NCI-H524 treated with DMSO at 0.1 percent for 48 hours (cell line): Measurements from ENCODE around the gene ATF4.

Experiments
- DNase-seq: peaks from one replicate; lab custom pipeline; 2025; lab: John Stamatoyannopoulos, UW

Gene ATF4

DNA sequence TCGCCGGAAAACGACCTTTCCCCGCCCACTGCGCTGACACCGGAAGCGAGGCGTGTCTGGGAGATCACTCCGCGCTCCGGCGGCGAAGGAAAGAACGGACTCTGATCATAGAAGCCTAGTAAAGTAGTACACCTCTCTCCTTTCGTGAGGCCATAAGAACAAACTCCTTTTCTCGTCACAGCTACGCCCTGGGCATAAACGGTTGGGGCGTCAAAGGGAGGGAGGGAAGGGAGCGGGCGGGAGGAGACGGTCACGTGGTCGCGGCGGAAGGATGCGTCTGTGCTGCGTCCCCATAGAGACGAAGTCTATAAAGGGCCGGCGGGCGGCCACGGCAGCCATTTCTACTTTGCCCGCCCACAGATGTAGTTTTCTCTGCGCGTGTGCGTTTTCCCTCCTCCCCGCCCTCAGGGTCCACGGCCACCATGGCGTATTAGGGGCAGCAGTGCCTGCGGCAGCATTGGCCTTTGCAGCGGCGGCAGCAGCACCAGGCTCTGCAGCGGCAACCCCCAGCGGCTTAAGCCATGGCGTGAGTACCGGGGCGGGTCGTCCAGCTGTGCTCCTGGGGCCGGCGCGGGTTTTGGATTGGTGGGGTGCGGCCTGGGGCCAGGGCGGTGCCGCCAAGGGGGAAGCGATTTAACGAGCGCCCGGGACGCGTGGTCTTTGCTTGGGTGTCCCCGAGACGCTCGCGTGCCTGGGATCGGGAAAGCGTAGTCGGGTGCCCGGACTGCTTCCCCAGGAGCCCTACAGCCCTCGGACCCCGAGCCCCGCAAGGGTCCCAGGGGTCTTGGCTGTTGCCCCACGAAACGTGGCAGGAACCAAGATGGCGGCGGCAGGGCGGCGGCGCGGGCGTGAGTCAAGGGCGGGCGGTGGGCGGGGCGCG, at the start of gene ATF4:
ATF4 (plus strand) TSS at position 337 of the 880 bp plus-strand sequence. CDS start 884 bp downstream, outside the sequence.
- no peak for DNase-seq

- no peak for DNase-seq
These were observed 48.8 kb upstream of the ATF4 start for GRCh38 chr22:39471381-39472141.

GRCh38 chr22:39472570-39473556, 47.5 kb upstream of the ATF4 start:
- no peak for DNase-seq

DNA sequence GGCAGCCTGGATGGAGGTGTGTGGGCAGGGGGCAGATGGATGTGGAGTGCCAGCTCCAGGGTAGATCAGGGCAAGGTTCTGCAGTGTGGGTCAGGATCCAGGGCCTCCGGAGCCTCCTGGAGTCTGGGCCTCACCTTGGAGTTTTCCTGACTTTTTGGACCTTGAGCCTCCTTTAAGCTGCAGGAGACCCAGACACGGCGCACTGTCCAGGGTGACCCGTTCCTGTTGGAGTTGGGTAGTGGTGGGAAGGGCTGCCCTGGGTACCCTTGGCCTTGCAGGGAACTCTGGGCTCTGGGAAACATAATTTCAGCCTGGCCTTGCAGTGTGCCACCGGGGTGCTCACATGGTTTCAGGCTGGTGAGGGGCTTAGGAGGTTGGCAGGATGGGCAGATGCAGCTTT, 46.5 kb upstream of the ATF4 start:
- no peak for DNase-seq

- DNase-seq = no peak
These were observed 45.8 kb upstream of the ATF4 start for GRCh38 chr22:39474351-39475111.

GRCh38 chr22:39475337-39475736, 45.0 kb upstream of the ATF4 start:
- DNase-seq = no peak

DNA sequence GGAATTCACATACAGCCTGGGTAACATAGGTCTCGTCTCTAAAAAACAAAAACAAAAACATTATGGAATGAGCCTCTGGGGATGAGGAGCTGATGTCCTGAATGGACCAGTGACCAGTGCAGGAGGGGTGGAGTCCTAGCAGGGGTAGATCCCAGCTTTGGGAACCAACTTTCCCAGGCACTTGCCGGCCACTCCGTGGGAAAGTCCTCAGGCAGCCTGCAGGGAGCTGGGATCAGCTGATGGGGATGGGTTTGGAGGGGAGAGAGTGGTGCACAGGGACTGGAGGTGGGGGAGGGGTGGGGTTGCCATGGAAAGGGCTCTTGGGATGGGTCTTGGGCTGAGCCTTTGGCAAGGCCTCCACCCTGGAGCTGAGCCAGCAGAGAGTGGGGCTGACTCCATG, 44.5 kb upstream of the ATF4 start:
- no peak for DNase-seq

DNA sequence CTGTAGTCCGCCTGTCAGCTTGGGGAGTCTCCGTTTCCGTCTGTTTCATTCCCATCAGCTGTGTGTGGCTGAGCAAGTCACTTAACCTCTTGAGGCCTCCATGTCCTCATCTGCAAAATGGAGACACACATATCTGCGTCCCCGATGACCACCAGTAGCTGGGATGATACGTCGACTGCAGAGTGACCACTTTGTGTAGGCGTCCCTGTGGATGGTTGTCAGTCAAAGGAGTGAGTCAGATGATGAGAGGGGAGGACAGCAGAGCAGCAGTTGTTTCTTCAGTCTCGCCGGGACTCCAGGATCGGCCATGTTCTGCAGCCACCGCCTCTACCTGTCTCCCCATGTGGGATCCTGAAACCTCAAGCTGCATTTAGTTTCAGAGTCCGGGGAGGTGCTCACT, 43.7 kb upstream of the ATF4 start:
- DNase-seq = no peak

- DNase-seq = no peak
These were observed 42.8 kb upstream of the ATF4 start for GRCh38 chr22:39477542-39477941.

DNA sequence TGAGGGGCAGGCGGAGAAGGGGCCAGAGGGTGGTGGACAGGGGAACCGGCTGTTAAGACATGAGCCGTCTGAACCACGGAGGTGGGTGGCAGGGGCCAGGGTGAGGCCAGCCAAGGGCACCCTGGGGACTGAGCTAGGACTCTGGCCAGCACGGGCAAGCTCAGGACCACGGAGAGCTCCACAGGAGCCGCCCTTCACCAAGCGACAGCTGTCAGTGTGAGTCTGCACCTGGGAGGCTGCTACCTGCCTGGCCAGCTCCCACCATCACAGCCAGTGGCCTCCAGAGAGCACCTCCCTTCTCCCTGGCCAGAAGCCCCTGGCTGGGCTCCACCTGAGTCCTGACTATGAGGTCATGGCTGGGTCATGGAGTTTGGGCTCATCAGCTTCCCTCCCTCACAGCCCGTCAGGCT, 41.9 kb upstream of the ATF4 start:
- DNase-seq = no peak

DNA sequence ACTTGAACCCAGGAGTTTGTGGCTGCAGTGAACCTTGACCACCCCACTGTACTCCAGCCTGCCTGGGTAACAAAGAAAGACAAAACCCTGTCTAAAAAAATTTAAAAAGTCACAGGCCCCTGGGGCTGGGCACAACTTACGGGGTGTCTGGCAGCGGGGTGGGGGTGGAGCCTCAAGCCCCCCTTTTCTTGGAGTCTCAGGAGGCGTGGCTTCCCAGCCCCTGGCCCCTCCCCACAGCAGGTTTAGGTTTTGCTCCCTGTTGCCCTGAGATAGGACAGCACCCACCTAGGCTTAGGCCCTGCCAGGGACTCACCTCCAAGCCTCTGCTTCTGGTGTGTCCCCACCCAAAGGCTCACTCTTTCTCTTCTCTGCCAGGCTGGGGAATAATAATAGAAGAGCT, 41.1 kb upstream of the ATF4 start:
- no peak for DNase-seq

DNA sequence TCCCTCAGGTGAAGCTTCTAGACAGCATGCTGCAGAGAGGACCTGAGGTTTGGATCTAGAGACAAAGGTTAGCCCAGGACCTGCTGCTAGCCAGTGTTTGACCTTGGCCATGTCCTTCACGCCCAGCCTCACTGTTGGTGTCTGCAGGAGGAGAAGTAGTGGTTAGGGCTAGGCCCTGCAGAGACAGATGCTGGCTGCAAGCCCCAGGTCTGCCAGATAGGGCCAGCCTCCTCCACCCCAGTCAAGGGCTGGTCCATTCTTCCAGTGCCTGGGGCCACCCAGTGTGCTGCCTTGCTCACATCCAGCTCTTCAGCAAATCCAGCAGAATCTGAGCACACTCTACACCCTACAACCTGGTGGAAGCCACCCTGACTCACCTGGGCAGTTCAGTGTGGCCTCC, 39.8 kb upstream of the ATF4 start:
- DNase-seq = no peak

- no peak for DNase-seq
These were observed 39.3 kb upstream of the ATF4 start for GRCh38 chr22:39481054-39481453.

- DNase-seq = no peak
These were observed 38.8 kb upstream of the ATF4 start for GRCh38 chr22:39481595-39481994.

DNA sequence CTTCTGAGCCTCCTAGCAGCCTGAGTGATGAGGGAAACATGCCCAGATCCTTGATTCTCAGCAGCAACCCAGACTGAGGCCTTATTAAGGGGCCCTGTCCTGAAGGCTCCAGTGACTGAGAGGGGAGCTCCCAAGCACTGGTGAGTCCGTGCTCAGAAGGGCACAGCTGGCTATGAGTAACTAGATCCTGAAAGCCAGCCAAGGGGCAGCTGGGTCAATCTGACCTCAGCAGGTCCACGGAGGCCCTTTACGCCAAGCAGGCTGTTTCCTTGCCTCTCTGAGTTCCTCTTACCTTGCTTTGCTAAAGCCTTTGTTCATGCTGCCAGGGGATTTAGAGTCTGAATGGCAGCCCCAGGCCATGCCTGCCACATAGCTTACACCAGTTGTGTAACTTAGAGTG, 37.6 kb upstream of the ATF4 start:
- DNase-seq = no peak

DNA sequence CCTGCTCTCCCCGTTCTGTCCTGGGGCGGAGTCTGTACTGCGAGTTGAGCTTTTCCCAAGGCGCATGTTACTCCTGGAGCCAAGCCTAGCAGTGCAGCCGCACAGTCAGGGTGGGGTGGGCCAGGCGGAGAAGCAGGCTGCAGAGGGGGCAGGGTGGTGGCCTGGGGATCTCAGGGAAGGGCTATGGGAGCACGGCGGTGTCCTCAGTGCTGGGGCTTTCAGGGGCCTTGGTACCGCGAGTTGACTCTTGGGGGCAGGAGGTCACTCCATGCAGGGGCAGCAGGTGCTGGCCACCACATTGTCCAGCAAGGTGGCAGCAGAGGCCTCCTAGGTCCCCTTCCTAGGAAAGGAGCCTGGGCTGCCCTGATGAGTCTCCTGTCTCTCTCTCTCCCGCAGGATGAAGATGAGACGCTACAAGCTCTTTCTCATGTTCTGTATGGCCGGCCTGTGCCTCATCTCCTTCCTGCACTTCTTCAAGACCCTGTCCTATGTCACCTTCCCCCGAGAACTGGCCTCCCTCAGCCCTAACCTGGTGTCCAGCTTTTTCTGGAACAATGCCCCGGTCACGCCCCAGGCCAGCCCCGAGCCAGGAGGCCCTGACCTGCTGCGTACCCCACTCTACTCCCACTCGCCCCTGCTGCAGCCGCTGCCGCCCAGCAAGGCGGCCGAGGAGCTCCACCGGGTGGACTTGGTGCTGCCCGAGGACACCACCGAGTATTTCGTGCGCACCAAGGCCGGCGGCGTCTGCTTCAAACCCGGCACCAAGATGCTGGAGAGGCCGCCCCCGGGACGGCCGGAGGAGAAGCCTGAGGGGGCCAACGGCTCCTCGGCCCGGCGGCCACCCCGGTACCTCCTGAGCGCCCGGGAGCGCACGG, 33.2 kb upstream of the ATF4 start:
- DNase-seq = no peak

- DNase-seq = no peak
These were observed 32.4 kb upstream of the ATF4 start for GRCh38 chr22:39487826-39488520.

DNA sequence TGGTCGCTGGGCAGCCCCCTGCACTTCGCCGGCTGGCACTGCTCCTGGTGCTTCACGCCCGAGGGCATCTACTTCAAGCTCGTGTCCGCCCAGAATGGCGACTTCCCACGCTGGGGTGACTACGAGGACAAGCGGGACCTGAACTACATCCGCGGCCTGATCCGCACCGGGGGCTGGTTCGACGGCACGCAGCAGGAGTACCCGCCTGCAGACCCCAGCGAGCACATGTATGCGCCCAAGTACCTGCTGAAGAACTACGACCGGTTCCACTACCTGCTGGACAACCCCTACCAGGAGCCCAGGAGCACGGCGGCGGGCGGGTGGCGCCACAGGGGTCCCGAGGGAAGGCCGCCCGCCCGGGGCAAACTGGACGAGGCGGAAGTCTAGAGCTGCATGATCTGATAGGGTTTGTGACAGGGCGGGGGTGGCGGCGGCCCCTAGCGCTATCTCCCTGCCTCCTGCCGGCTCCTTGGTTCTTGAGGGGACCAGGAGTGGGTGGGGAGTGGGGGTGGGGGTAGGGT, 31.7 kb upstream of the ATF4 start:
- DNase-seq = no peak
